Keratinocyte (primary cell): ENCODE results near the gene WNT7B. TPM values are rescaled to one million over a fixed set of nuclear protein-coding genes. Genes with fewer than 3 reads are reported as not detected.

ENCODE experiments used
- DNase-seq: peaks from one replicate; pipeline ENCODE4 v3.0.0-alpha.2; 2011; ENCODE audit warnings: low read depth, missing footprints, low spot score
- FAIRE-seq: peaks from 2 replicates; lab custom pipeline; 2011; peaks lifted over from hg19 to GRCh38; lab: Jason Lieb, UNC
- H2AFZ ChIP-seq: 2 replicates; pipeline ENCODE4 v1.6.0; 2012; ENCODE audit warnings: low read length, control low read depth, inconsistent platforms; ENCODE audit not compliant: control insufficient read depth
- H3K27ac ChIP-seq: 2 replicates; pipeline ENCODE4 v1.5.1; 2011; ENCODE audit warnings: low read length; ENCODE audit not compliant: control insufficient read depth, insufficient read depth
- H3K27me3 ChIP-seq: 3 replicates; pipeline ENCODE4 v1.6.0; 2011; ENCODE audit warnings: low read length; ENCODE audit not compliant: control insufficient read depth, insufficient read depth; ENCODE audit errors: extremely low read depth
- H3K36me3 ChIP-seq, 2 experiments: 2 replicates in 1 of 2; 3 replicates in 1 of 2; pipeline ENCODE4 v1.5.1; 2011; ENCODE audit warnings: low read length in 2 of 2, mild to moderate bottlenecking in 1 of 2; ENCODE audit not compliant: control insufficient read depth in 2 of 2, insufficient read depth in 2 of 2; ENCODE audit errors: extremely low read depth in 1 of 2
- H3K4me1 ChIP-seq: 3 replicates; pipeline ENCODE4 v1.5.1; 2011; ENCODE audit warnings: low read length; ENCODE audit not compliant: control insufficient read depth, insufficient read depth; ENCODE audit errors: extremely low read depth
- H3K4me2 ChIP-seq: 3 replicates; pipeline ENCODE4 v1.6.0; 2011; ENCODE audit warnings: low read depth, low read length; ENCODE audit not compliant: control insufficient read depth, insufficient read depth; ENCODE audit errors: extremely low read depth
- H3K4me3 ChIP-seq, 3 experiments: fragments of 200-600 bp in 1 of 3; sonication (generic) in 1 of 3; 2 replicates in 2 of 3; 3 replicates in 1 of 3; pipeline ENCODE4 v1.5.1; 2011 to 2016; ENCODE audit warnings: low read length in 3 of 3, mild to moderate bottlenecking in 3 of 3, control low read depth in 2 of 3, inconsistent platforms in 1 of 3, low read depth in 1 of 3, mixed read lengths in 1 of 3, mixed run types in 1 of 3, moderate library complexity in 1 of 3; ENCODE audit not compliant: control insufficient read depth in 2 of 3, insufficient read depth in 2 of 3; ENCODE audit errors: extremely low read depth in 1 of 3
- H3K79me2 ChIP-seq: 2 replicates; pipeline ENCODE4 v1.6.0; 2012; ENCODE audit warnings: low read length; ENCODE audit not compliant: control insufficient read depth, insufficient read depth
- H3K9ac ChIP-seq: 3 replicates; pipeline ENCODE4 v1.6.0; 2011; ENCODE audit warnings: low read length; ENCODE audit not compliant: control insufficient read depth, insufficient read depth; ENCODE audit errors: extremely low read depth
- H3K9me1 ChIP-seq: 3 replicates; pipeline ENCODE4 v1.6.0; 2011; ENCODE audit warnings: low read length; ENCODE audit not compliant: control insufficient read depth, insufficient read depth; ENCODE audit errors: extremely low read depth
- H3K9me3 ChIP-seq: 2 replicates; pipeline ENCODE4 v1.5.1; 2012; ENCODE audit warnings: low read depth, low read length; ENCODE audit not compliant: control insufficient read depth
- H4K20me1 ChIP-seq: 3 replicates; pipeline ENCODE4 v1.6.0; 2011; ENCODE audit warnings: low read length; ENCODE audit not compliant: control insufficient read depth, insufficient read depth; ENCODE audit errors: extremely low read depth
- EZH2 ChIP-seq: IDR thresholded peaks from one replicate; pipeline ENCODE4 v1.6.1; 2012; ENCODE audit warnings: inconsistent platforms, mild to moderate bottlenecking, low read length, moderate library complexity
- dilution Hi-C: fragments of 300-500 bp; cut with MboI; formaldehyde crosslinking; loops from one replicate; pipeline ENCODE4 v1.7.0; 2020; ENCODE audit warnings: low sequenced_read_pairs; ENCODE audit not compliant: extremely low pct_ligation_motif_present
- polyA plus RNA-seq, 5 experiments: library from polyadenylated mRNA; depleted of rRNA in 3 of 5; stranded (reverse) in 3 of 5; stranded (forward) in 1 of 5; unstranded in 1 of 5; fragments of >200 nt; gene quantifications; 1 replicate in 1 of 5; 2 replicates in 3 of 5; 3 replicates in 1 of 5; pipeline versions ENCODE4 v1.2.1 to v1.2.3, GENCODE V29; 2011 to 2012; ENCODE audit warnings: missing spikeins in 2 of 5, low read depth in 1 of 5, low replicate concordance in 1 of 5
- TF ChIP-seq, protein P1 (sequence below), 3 experiments: IDR thresholded peaks in 1 of 3; conservative IDR thresholded peaks in 1 of 3; optimal IDR thresholded peaks in 1 of 3; 2 replicates in 2 of 3; 3 replicates in 1 of 3; pipeline versions ENCODE3 to v1.5.1; 2011; ENCODE audit warnings: low read length in 3 of 3, mild to moderate bottlenecking in 3 of 3, moderate library complexity in 2 of 3, control low read depth in 1 of 3, inconsistent platforms in 1 of 3; ENCODE audit not compliant: insufficient read depth in 2 of 3; ENCODE audit errors: extremely low read depth in 1 of 3

Gene WNT7B
- polyA plus RNA-seq, 1 donor (not counting 4 experiments of a cell fraction or from before 2014, with no cell fraction given): 1.7 TPM

DNA sequence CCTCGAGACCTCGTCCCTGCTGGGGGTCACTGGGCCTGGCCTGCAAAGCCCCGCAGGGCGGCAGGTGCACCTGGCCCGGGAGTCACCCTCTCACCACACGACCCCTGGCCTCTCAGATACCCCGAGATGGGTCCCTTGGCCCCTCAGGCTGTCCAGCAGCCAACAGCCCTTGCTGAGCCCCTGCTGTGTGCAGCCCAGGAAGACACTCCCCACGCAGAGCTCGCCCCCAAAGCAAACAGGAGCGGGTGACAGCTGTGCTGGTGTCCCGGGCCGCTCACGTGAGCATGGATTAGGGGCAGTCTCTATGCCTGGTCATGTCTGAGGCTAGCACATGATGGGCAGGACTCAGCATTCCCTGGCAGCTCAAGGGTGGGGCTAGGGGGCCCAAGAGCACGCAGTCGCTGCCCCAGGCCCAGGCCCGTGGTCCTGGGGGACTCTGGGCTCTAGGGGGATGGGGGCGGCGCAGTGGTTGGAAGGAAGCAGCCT is 31.3 kb downstream of the WNT7B start:
- H3K79me2 ChIP-seq: peaks cover 2% of the 10 kb centered on the region
- TF ChIP-seq EZH2: no peak
- TF ChIP-seq, protein P1, sequence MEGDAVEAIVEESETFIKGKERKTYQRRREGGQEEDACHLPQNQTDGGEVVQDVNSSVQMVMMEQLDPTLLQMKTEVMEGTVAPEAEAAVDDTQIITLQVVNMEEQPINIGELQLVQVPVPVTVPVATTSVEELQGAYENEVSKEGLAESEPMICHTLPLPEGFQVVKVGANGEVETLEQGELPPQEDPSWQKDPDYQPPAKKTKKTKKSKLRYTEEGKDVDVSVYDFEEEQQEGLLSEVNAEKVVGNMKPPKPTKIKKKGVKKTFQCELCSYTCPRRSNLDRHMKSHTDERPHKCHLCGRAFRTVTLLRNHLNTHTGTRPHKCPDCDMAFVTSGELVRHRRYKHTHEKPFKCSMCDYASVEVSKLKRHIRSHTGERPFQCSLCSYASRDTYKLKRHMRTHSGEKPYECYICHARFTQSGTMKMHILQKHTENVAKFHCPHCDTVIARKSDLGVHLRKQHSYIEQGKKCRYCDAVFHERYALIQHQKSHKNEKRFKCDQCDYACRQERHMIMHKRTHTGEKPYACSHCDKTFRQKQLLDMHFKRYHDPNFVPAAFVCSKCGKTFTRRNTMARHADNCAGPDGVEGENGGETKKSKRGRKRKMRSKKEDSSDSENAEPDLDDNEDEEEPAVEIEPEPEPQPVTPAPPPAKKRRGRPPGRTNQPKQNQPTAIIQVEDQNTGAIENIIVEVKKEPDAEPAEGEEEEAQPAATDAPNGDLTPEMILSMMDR (optimal IDR thresholded peaks at IDR 0.05 in 1 of 3, IDR thresholded peaks at IDR 0.05 in 1 of 3, conservative IDR thresholded peaks at IDR 0.05 in 1 of 3; ENCODE audit: extremely low read depth in 1 of 3, insufficient read depth in 2 of 3, low read length in 3 of 3): no peak
- dilution Hi-C loops: no loop called here

DNA sequence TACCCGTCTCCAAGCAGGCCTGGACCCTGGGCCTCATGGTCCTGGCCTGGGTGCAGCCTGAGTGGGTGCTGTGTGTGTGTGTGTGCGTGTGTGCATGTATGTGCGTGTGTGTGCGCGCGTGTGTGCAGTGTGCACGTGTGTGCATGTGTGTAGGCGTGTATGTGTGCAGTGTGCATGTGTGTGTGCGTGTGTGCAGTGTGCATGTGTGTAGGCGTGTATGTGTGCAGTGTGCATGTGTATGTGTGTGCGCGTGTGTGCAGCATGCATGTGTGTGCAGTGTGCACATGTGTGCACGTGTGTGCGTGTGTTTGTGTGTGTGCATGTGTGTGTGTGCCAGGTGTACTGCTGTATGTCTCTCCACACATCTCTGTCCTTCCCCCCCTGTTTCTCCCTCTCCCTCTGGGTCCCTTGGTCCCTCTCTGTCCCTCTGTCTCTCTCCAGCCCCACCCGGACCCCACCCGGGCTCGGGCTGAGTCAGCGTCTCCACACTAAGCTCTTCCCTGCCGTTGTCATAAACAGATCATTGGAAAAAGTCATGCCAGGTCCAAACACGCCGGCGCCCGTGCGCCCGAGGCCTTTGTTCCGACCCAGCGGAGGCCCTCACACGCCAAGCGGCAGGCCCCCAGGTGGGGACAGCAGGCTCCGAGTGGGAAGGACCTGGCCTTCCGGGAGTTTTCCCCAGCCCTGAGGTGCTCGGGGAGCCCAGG is 34.0 kb downstream of the WNT7B start:
- DNase-seq (no peak), FAIRE-seq (no peak)
- Histone ChIP-seq H2AFZ (peak overlapping the region; percentile 51), H3K4me3 (no peak overlapping the region), H3K27me3 (no peaks in the 10 kb centered on the region), H4K20me1 (no peaks in the 10 kb centered on the region), H3K9me3 (no peaks in the 10 kb centered on the region), H3K36me3 (no peaks in the 10 kb centered on the region), H3K9ac (peak overlapping the region; percentile 71), H3K9me1 (no peaks in the 10 kb centered on the region), H3K4me2 (peak overlapping the region; percentile 73), H3K27ac (peak overlapping the region; percentile 61), H3K79me2 (peaks cover 2% of the 10 kb centered on the region), H3K4me1 (peaks cover 19% of the 10 kb centered on the region)
- dilution Hi-C loops: no loop called here
- TF ChIP-seq EZH2: no peak
- TF ChIP-seq, protein P1 (optimal IDR thresholded peaks at IDR 0.05 in 1 of 3, IDR thresholded peaks at IDR 0.05 in 1 of 3, conservative IDR thresholded peaks at IDR 0.05 in 1 of 3; ENCODE audit: extremely low read depth in 1 of 3, insufficient read depth in 2 of 3, low read length in 3 of 3): no peak

More for the DNA sequence above, 31.3 kb downstream of the WNT7B start:
- no peaks in the 10 kb centered on the region for H3K27me3 ChIP-seq
- H3K9me1 ChIP-seq: no peaks in the 10 kb centered on the region
- DNase-seq (no peak), FAIRE-seq (no peak)
- H3K9me3 ChIP-seq: no peaks in the 10 kb centered on the region
- H3K4me2 ChIP-seq: no peak overlapping the region
- H3K9ac ChIP-seq: no peak overlapping the region
- H3K27ac ChIP-seq: no peak overlapping the region
- H4K20me1 ChIP-seq: no peaks in the 10 kb centered on the region
- no peak overlapping the region for H2AFZ ChIP-seq
- H3K4me3 ChIP-seq: no peak overlapping the region
- no peaks in the 10 kb centered on the region for H3K36me3 ChIP-seq
- peaks cover 27% of the 10 kb centered on the region for H3K4me1 ChIP-seq
